HL-60 (cell line): Measurements from ENCODE around the gene MAD1L1.

Source experiments
- CTCF ChIP-seq: IDR thresholded peaks from one replicate; pipeline ENCODE4 v1.5.1; 2011; ENCODE audit warnings: low read length, control low read depth, inconsistent platforms; ENCODE audit not compliant: insufficient read depth
- GABPA ChIP-seq: IDR thresholded peaks from 2 replicates; pipeline ENCODE4 v1.6.1; 2012; ENCODE audit warnings: low read depth
- POLR2AphosphoS5 ChIP-seq: IDR thresholded peaks from 2 replicates; pipeline ENCODE4 v1.6.1; 2012; ENCODE audit warnings: low read depth
- SPI1 ChIP-seq: IDR thresholded peaks from 2 replicates; pipeline ENCODE4 v1.6.1; 2012; ENCODE audit warnings: low read depth, mild to moderate bottlenecking, borderline replicate concordance
- TF ChIP-seq, protein P1 (sequence below): IDR thresholded peaks from 2 replicates; pipeline ENCODE4 v1.6.1; 2012; ENCODE audit warnings: low read depth; ENCODE audit not compliant: insufficient replicate concordance

DNA sequence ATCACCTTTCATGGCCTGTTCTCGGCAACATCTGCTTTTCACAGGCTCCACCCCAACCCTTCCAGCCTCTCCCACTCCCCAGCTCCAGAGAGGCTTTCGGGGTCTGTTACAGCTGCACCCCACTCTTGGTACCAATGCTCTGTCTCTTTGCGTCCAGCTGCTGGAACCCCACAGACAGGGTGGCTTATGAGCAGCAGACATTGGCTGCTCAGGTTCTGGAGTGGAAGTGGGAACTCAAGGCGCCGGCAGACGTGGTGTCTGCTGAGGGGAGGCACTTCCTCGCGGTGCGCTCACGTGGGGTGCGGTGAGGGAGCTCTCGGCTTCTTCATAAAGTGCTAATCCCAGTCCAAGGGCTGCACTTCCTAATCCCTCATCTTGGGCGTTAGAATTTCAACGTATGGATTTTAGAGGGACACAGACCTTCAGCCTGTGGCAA, 377.0 kb downstream of the MAD1L1 start:
- TF ChIP-seq CTCF, result no peak
- TF ChIP-seq POLR2AphosphoS5, result no peak
- TF ChIP-seq, protein P1, sequence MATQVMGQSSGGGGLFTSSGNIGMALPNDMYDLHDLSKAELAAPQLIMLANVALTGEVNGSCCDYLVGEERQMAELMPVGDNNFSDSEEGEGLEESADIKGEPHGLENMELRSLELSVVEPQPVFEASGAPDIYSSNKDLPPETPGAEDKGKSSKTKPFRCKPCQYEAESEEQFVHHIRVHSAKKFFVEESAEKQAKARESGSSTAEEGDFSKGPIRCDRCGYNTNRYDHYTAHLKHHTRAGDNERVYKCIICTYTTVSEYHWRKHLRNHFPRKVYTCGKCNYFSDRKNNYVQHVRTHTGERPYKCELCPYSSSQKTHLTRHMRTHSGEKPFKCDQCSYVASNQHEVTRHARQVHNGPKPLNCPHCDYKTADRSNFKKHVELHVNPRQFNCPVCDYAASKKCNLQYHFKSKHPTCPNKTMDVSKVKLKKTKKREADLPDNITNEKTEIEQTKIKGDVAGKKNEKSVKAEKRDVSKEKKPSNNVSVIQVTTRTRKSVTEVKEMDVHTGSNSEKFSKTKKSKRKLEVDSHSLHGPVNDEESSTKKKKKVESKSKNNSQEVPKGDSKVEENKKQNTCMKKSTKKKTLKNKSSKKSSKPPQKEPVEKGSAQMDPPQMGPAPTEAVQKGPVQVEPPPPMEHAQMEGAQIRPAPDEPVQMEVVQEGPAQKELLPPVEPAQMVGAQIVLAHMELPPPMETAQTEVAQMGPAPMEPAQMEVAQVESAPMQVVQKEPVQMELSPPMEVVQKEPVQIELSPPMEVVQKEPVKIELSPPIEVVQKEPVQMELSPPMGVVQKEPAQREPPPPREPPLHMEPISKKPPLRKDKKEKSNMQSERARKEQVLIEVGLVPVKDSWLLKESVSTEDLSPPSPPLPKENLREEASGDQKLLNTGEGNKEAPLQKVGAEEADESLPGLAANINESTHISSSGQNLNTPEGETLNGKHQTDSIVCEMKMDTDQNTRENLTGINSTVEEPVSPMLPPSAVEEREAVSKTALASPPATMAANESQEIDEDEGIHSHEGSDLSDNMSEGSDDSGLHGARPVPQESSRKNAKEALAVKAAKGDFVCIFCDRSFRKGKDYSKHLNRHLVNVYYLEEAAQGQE, result no peak
- no peak for TF ChIP-seq GABPA
- no peak for TF ChIP-seq SPI1
